ENCODE measurements around the gene JAG2. TPM values are rescaled to one million over a fixed set of nuclear protein-coding genes. Genes with fewer than 3 reads are reported as not detected.

Gene JAG2
- total and polyA plus RNA-seq, 2 of the 4 experiments (the other 2 are of a cell fraction) = 0.18 to 0.58 TPM

DNA sequence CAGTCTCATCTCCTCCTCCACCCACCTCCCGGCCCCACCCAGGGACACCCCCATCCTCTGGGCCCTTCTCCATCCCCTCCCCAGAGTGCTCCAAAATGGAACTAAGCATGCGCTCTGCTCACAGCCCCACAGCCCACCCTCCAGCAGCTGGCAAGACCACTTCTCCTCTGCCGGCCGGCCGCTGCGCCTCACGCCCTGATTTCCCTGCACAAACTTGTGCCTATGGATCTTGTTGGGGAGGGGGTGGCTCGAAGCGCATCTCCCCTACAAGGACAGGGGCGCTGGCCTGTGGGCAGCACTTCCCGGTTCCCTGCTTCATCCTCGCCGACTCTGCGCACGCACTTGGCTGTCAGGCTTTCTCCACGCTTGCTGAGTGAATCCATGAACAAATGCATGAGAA is 32.1 kb upstream of the JAG2 start:
- Histone ChIP-seq H3K56ac (ENCODE audit: extremely low read depth, insufficient read depth, low read length) (no peak overlapping the region), H3K4me3 (ENCODE audit: insufficient read depth, low read depth, low read length) (no peak overlapping the region), H2BK15ac (ENCODE audit: low read depth, low read length) (no peak overlapping the region), H3K23ac (ENCODE audit: low read depth, low read length) (no peak overlapping the region), H3K9ac (ENCODE audit: low read depth, low read length) (no peak overlapping the region), H3K27ac (ENCODE audit: insufficient read depth, low read length) (no peak overlapping the region), H3K9me3 (ENCODE audit: control insufficient read depth, insufficient read depth, low read length) (no peaks in the 10 kb centered on the region), H3K9me1 (ENCODE audit: insufficient read depth, low read length) (no peaks in the 10 kb centered on the region), H2BK120ac (ENCODE audit: low read depth, low read length) (no peak overlapping the region), H2AK9ac (replicated peaks; ENCODE audit: low read depth, low read length, poor library complexity) (no peak overlapping the region), H3K18ac (ENCODE audit: low read depth, low read length) (no peak overlapping the region), H3K79me1 (ENCODE audit: low read depth in 1 of 2, low read length in 2 of 2) (no peaks in the 10 kb centered on the region), H2AK5ac (ENCODE audit: low read depth, low read length) (no peak overlapping the region), H2AFZ (replicated peaks; ENCODE audit: low read length, poor library complexity) (no peak overlapping the region), H3K4me1 (ENCODE audit: control insufficient read depth, insufficient read depth, low read length) (peaks cover 3% of the 10 kb centered on the region; the same call in 1 of the 2 replicates), H2BK20ac (ENCODE audit: low read depth, low read length) (no peak overlapping the region), H2BK5ac (ENCODE audit: low read depth, low read length, poor library complexity, severe bottlenecking) (no peak overlapping the region), H4K5ac (ENCODE audit: low read depth, low read length) (no peak overlapping the region), H3K4me2 (ENCODE audit: low read depth, low read length) (no peak overlapping the region), H3K36me3 (ENCODE audit: control insufficient read depth, insufficient read depth, low read length) (no peaks in the 10 kb centered on the region), H4K20me1 (ENCODE audit: insufficient read depth, low read length) (peaks cover 9% of the 10 kb centered on the region), H3K14ac (replicated peaks; ENCODE audit: low read depth, low read length) (no peak overlapping the region), H4K8ac (ENCODE audit: low read depth in 2 of 2, low read length in 2 of 2) (no peak overlapping the region), H3K4ac (ENCODE audit: low read depth, low read length) (no peak overlapping the region), H4K91ac (ENCODE audit: insufficient read depth, low read depth, low read length) (no peak overlapping the region), H3K27me3 (ENCODE audit: control insufficient read depth, insufficient read depth, low read length) (peaks cover 29% of the 10 kb centered on the region)
- dilution Hi-C loops (cut with HindIII; ENCODE audit: low sequenced_read_pairs, unreplicated experiment) = no loop called here
- in situ Hi-C loops (cut with MboI; ENCODE audit: low sequenced_read_pairs) = loop anchor here (5.0 kb wide), 1 partner anchor 82 kb away; no protein-coding TSS in a partner anchor
- TF ChIP-seq MAZ (IDR thresholded peaks at IDR 0.05; ENCODE audit: borderline replicate concordance, low read depth, low read length) (no peak), POLR2A (IDR thresholded peaks at IDR 0.05; ENCODE audit: low read depth, low read length) (no peak), CHD1 (IDR thresholded peaks at IDR 0.05; ENCODE audit: low read depth, low read length) (no peak), MXI1 (IDR thresholded peaks at IDR 0.05; ENCODE audit: borderline replicate concordance, low read depth, low read length) (no peak), CEBPB (IDR thresholded peaks at IDR 0.05; ENCODE audit: low read depth, low read length) (no peak), BHLHE40 (IDR thresholded peaks at IDR 0.05; ENCODE audit: low read depth, low read length) (no peak), RCOR1 (IDR thresholded peaks at IDR 0.05; ENCODE audit: insufficient replicate concordance, low read length) (no peak), FOS (IDR thresholded peaks at IDR 0.05; ENCODE audit: low read depth, low read length) (no peak), RAD21 (IDR thresholded peaks at IDR 0.05; ENCODE audit: low read length) (no peak), NFE2L2 (IDR thresholded peaks at IDR 0.05; ENCODE audit: low read depth, low read length) (no peak), RFX5 (IDR thresholded peaks at IDR 0.05; ENCODE audit: low read depth, low read length) (no peak), SMC3 (IDR thresholded peaks at IDR 0.05; ENCODE audit: low read depth, low read length) (no peak), MAFK (IDR thresholded peaks at IDR 0.05; ENCODE audit: low read depth, low read length) (no peak)
- TF ChIP-seq, protein P1, sequence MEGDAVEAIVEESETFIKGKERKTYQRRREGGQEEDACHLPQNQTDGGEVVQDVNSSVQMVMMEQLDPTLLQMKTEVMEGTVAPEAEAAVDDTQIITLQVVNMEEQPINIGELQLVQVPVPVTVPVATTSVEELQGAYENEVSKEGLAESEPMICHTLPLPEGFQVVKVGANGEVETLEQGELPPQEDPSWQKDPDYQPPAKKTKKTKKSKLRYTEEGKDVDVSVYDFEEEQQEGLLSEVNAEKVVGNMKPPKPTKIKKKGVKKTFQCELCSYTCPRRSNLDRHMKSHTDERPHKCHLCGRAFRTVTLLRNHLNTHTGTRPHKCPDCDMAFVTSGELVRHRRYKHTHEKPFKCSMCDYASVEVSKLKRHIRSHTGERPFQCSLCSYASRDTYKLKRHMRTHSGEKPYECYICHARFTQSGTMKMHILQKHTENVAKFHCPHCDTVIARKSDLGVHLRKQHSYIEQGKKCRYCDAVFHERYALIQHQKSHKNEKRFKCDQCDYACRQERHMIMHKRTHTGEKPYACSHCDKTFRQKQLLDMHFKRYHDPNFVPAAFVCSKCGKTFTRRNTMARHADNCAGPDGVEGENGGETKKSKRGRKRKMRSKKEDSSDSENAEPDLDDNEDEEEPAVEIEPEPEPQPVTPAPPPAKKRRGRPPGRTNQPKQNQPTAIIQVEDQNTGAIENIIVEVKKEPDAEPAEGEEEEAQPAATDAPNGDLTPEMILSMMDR (conservative IDR thresholded peaks at IDR 0.05; ENCODE audit: low read depth, low read length) = no peak
- TF ChIP-seq, protein P2, sequence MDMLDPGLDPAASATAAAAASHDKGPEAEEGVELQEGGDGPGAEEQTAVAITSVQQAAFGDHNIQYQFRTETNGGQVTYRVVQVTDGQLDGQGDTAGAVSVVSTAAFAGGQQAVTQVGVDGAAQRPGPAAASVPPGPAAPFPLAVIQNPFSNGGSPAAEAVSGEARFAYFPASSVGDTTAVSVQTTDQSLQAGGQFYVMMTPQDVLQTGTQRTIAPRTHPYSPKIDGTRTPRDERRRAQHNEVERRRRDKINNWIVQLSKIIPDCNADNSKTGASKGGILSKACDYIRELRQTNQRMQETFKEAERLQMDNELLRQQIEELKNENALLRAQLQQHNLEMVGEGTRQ (IDR thresholded peaks at IDR 0.05; ENCODE audit: low read depth, low read length) = no peak
- TF ChIP-seq, protein P3, sequence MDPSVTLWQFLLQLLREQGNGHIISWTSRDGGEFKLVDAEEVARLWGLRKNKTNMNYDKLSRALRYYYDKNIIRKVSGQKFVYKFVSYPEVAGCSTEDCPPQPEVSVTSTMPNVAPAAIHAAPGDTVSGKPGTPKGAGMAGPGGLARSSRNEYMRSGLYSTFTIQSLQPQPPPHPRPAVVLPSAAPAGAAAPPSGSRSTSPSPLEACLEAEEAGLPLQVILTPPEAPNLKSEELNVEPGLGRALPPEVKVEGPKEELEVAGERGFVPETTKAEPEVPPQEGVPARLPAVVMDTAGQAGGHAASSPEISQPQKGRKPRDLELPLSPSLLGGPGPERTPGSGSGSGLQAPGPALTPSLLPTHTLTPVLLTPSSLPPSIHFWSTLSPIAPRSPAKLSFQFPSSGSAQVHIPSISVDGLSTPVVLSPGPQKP (IDR thresholded peaks at IDR 0.05; ENCODE audit: borderline replicate concordance, low read depth, low read length) = no peak
- 100% methylated on average over 1 of the region's 16 CpGs; no CpG with 5 or more reads in 1 of the 2 experiments for WGBS, 2 experiments (ENCODE audit: extremely low coverage in 2 of 2, insufficient read length in 1 of 2)
- ChIA-PET CTCF (interaction anchor here (0.6 to 1.3 kb wide), 2 partner anchors 70 to 151 kb away, joined by 3 to 6 read pairs; no protein-coding TSS in a partner anchor), POLR2A (ENCODE audit: unreplicated experiment) (no interaction called here)
- no peak for ATAC-seq (ENCODE audit: low read depth)
- intact Hi-C loops (cut with micrococcal nuclease) = no loop called here
- no TSS peak for BruUV-seq (replicated peaks)
- DNase-seq = no peak

All from IMR-90 (cell line).